Activated CD4-positive, alpha-beta T cell treated with anti-CD3 and anti-CD28 coated beads for 48 hours (primary cell): ENCODE measurements around the gene KRTAP17-1.
"Not testable (repeated sequence)": the region's sequence is repeated elsewhere in the genome, so short reads cannot be mapped to it uniquely, and the experiment has no call there.

Experiments
- DNase-seq: peaks from one replicate; pipeline ENCODE4 v3.0.0-alpha.2; 2020

The KRTAP17-1 gene

GRCh38 chr17:41301916-41302901 is 13.3 kb downstream of the KRTAP17-1 start, which contains the start of gene KRTAP29-1:
Gene KRTAP29-1 (minus strand): TSS chr17:41302851. CDS start chr17:41302851, 0 bp downstream.
- DNase-seq, result no peak

GRCh38 chr17:41301204-41301790 is 14.2 kb downstream of the KRTAP17-1 start:
- DNase-seq, result no peak

DNA sequence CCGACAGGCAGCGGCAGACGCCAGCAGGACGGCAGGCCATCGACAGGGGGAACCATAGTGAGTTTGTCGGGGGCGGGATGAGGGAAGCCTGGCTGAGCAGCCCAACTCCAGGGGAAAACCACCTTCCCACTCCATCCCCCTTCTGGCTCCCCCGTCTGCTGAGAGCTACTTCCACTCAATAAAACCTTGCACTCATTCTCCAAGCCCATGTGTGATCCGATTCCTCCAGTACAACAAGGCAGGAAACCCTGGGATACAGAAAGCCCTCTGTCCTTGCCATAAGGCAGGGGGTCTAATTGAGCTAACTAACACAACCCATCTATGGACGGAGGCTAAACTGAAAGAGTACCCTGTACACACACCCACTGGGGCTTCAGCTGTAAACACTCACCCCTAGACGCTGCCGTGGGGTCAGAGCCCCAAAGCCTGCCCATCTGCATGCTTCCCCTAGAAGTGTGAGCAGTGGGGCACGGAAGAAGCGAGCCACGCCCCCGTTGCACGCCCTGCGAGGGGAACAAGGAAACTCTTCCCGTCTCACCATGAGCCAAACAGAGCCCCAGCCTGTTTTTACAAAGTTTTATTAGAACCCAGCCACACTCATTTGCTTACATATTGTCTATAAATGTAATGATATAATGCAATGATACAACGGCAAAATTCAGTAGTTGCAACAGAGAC is 16.9 kb downstream of the KRTAP17-1 start:
- DNase-seq, result no peak

- DNase-seq, result no peak
Observed at GRCh38 chr17:41296846-41297245, 18.7 kb downstream of the KRTAP17-1 start.

DNA sequence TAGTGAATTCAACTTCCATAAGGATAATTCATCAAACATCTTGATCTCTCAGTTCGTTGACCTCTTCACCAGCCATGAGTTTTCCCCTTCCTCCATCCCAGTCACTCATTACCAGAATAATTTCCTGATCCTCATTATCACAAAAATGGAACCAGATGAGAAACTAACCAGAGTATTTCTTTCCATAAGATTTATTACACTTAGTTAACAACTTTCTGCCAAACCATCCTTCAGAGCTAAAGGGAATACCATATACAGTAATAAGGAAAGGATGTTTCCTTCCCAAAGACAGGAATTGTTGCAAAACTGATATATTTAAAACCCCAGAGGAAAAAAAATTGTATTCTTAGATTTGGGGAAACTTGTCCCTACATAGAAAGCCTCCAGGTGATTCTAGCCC is 21.5 kb downstream of the KRTAP17-1 start:
- DNase-seq, result no peak

DNA sequence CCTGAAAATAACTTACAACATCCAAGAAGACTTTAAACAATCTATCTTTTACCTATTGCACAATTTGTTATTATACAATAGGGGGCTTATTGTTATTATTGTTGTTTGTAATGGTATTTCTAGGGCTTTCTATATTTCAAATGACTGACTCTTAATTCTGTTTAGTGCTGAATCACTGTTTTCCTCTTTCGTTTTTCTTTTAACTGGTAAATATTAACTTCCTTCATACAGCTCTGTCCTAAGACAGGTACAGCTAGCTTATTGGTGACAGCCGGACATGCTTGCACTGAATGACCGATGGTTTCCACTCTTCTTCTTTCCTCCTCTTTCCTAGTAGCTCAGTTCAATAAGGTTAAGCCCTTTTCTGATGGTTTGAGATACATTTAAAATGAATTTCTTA is 28.5 kb downstream of the KRTAP17-1 start:
- DNase-seq, result no peak

- no peak for DNase-seq
Observed at GRCh38 chr17:41284546-41284945, 31.0 kb downstream of the KRTAP17-1 start.

- no peak for DNase-seq
Observed at GRCh38 chr17:41284043-41284442, 31.5 kb downstream of the KRTAP17-1 start.

GRCh38 chr17:41278176-41278955 is 37.1 kb downstream of the KRTAP17-1 start:
- no peak for DNase-seq

DNA sequence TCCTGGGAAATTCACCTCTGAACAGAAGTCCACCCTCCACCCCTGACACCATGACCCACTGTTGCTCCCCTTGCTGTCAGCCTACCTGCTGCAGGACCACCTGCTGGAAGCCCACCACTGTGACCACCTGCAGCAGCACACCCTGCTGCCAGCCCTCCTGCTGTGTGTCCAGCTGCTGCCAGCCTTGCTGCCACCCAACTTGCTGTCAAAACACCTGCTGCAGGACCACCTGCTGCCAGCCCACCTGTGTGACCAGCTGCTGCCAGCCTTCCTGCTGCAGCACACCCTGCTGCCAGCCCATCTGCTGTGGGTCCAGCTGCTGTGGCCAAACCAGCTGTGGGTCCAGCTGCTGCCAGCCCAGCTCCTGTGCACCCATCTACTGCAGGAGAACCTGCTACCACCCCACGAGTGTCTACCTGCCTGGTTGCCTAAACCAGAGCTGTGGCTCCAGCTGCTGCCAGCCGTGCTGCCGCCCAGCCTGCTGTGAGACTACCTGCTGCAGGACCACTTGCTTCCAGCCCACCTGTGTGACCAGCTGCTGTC is 39.8 kb downstream of the KRTAP17-1 start, which contains the start of gene KRTAP9-7:
KRTAP9-7 (plus strand) TSS at position 51 of the 543 bp plus-strand sequence; CDS start at position 51, 0 bp downstream.
- not testable (repeated sequence) for DNase-seq

GRCh38 chr17:41271858-41272257 is 43.7 kb downstream of the KRTAP17-1 start:
- no peak for DNase-seq

DNA sequence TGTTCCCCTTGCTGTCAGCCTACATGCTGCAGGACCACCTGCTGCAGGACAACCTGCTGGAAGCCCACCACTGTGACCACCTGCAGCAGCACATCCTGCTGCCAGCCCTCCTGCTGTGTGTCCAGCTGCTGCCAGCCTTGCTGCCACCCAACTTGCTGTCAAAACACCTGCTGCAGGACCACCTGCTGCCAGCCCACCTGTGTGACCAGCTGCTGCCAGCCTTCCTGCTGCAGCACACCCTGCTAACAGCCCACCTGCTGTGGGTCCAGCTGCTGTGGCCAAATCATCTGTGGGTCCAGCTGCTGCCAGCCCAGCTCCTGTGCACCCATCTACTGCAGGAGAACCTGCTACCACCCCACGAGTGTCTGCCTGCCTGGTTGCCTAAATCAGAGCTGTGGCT is 44.2 kb downstream of the KRTAP17-1 start:
- DNase-seq, result not testable (repeated sequence)

DNA sequence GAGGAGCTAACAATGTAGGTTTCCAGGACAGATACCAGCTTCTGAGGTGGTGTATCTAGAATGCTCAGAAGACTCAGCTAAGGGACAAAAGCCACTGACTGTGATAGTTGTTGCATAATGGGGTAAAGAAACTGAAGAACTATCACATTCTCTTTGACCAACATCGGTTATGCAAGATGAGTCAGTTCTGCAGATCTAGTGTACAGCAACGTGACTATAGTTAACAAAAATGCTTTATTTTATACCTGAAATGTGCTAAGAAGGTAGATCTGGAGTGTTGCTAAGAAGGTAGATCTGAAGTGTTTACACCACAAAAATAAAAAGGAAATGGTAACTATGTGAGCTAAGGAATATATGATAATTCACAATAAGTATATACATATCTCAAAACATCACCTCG is 47.8 kb downstream of the KRTAP17-1 start:
- DNase-seq, result no peak

- DNase-seq, result no peak
Observed at GRCh38 chr17:41265078-41265477, 50.4 kb downstream of the KRTAP17-1 start, which contains the start of gene KRTAP9-6. Gene KRTAP9-6 (plus strand): TSS chr17:41265378. CDS start chr17:41265378, 0 bp downstream.
